GM23248 (cell line): ENCODE results near the gene ABCB7.

Source experiments
- EZH2 ChIP-seq: fragments of 200-600 bp; sonication (generic); IDR thresholded peaks from 2 replicates; pipeline ENCODE4 v1.6.1; 2018; ENCODE audit warnings: antibody characterized with exemption, mild to moderate bottlenecking; ENCODE audit not compliant: insufficient read depth, poor library complexity, severe bottlenecking
- EZH2phosphoT487 ChIP-seq: fragments of 200-600 bp; sonication (generic); IDR thresholded peaks from 2 replicates; pipeline ENCODE4 v1.6.1; 2018; ENCODE audit warnings: antibody characterized with exemption, moderate library complexity, mild to moderate bottlenecking, low read depth; ENCODE audit not compliant: insufficient read depth

DNA sequence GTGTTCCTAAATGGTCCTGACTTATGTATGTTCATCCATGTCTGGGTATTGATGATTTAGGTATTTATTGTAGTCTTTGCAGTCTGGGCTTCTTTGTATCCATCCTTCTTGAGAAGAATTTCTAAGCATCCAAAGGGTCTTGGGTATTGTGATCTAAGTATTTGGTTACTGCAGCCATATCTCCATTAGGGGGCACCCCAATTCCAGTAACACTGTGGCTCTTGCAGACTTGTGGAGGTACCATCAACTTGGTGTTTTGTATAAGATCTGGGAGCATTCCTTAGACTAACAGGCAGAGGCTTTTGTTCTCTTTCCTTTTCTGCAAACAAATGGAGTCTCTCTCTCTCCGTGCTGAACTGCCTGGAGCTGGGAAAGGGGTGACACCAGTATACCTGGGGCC, 117.2 kb downstream of the ABCB7 start:
- TF ChIP-seq EZH2 (no peak), EZH2phosphoT487 (no peak)
